Activated gamma-delta T cell treated with anti-CD3 and anti-CD28 coated beads, Interleukin-2, amount 50 U/mL, for 16 hours (primary cell): ENCODE measurements around the gene TMEM164.

Experiments used
- DNase-seq: peaks from one replicate; pipeline ENCODE4 v3.0.0-alpha.2; 2020; ENCODE audit warnings: low read depth

The TMEM164 gene

DNA sequence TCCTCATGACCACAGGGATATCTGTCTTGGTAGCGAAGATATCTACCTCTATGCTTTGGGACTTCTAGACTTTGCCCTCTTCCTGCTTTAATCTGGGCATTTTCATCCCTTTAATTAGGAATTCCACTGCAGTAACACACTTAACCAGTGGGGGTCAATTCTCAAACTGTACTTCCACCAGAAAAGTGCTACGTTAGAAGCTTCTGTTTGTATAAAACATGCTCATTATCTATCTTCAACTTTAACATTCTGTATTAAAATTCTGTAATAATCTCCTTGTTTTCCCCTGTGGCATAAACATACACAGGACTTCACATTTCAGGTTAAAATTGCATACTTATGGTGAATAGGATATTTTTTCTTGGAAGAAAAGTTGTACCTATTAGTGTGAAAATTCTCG, 209.4 kb downstream of the TMEM164 start:
- DNase-seq: no peak

DNA sequence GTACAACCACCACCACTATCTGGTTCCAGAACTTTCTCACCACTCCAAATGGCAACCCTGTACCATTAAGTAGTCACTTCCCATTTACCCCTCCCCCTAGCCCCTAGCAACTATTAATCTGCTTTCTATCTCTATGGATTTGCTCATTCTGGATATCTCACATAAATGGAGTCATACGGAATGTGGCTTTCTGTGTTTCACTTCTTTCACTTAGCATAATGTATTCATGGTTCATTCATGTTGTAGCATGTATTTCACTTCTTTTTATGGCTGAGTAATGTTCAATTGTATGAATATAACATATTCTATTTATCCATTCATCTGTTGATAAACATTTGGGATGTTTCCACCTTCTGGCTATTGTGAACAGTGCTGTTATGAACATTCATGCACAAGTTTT, 210.3 kb downstream of the TMEM164 start:
- DNase-seq: no peak

DNA sequence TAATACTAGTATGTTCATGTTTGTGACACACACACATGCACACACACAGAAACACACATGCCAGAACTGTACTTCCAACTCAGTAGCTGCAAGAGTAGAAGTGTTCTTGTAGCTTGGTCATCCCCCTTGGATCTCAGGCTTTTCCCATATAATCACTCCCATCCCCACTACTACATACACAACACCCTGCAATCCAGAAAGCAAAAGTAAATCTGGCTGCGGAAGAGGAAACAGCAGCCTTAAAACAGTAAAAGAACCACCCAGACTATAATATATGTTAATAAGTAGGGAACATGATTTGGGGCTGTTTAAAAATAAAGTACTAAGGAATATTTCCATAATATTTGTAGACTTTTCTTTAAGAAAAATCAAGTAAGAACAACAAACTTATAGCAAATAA, 211.8 kb downstream of the TMEM164 start:
- no peak for DNase-seq

DNA sequence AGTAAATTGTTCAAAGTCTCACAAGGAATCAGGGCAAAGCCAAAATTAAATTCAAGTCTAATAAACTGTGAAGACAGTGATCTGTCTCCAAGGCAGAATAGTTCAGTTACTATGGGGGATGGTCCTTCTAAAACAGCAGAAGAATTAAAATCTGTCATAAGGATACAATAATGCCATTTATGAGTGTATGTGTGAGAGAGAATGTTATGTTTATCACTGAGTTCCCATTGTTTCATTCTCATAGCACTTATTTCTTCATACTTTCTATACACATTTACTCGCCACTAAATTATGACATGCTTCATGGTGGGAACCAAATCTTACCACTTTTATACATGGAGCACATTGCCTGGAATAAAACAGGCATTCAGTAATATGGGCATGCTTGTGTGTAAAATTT, 212.5 kb downstream of the TMEM164 start:
- no peak for DNase-seq

DNA sequence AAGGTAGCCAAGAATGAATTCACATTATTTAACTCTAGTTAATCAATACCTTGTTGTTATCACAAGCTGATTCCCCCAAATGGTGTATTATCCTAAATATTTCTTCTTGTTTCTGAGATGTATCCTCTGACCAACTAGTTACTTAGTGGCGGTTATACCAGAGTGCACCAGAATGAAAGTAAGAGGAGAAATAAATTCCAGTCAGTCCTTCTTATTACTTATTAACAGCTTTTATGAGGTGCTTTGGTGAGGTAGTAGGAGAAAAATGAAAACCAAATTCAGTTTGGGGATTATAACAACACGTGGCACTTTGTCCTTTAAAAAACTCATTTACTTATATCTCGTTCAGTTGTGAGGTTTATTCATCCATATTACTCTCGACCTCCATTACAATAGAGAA, 213.1 kb downstream of the TMEM164 start:
- no peak for DNase-seq

DNA sequence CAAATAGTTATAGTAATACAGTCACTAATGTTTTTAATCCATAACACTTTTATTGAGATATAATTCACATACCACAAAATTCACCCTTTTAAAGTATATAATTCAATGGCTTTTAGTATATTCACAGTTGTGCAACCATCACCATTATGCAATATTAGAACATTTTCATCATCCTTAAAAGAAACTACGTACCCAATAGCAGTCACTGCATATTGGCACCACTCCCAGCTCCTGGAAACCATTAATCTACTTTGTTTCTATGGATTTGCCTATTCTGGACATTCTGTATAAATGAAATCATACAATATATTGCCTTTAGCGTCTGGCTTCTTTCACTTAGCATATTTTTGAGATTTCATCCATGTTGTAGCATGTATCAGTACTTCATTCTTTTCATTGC, 215.7 kb downstream of the TMEM164 start:
- DNase-seq: no peak

DNA sequence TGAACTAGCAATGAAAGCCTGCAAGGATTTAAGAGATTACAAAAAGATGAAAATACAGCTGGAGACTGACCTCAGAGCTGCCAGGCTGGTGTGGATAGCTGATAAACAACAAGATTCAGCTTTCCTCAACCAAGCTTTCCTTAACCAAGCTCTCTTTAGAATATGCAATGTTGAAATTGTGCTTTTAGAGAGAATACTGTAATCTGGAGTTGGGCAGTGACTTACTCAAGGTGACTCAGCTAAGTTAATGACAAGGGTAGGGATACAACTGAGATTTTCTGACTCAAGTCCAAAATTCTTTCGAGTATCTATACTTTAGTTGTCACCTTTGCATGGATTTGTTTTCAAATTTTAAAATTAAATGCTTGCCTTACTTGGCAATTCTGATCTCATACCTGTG, 217.0 kb downstream of the TMEM164 start:
- DNase-seq: no peak

DNA sequence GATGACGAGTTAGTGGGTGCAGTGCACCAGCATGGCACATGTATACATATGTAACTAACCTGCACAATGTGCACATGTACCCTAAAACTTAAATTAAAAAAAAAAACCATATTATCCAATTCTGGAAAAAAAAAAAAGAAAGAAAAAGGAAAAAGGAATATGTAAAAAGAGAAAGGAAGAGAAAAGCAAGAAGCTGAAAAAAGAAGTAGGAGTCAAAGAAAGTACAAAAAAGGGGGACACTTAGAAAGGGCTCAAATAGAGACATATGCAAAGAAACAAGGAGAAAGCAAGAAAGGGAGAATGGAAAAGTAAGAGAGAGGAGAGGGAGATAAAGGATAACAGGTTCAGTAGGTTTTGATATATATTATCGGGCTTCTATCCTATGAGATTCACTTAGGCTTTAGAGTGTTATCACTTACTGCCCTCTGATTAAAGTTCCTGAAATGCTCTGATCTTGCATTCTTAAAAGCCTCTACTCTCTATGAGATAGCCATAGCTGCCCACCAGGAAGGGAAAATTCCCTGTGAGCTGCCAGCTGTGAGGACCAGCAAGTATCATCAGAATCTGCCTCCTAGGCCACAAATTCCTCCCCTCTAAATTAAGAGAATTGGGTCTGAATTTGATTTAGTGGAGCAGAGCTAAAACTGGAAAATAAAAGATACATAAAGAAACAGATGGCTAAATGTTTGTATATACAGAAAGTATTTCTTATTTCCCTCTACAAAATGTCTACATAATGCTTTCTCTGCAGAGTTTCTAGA, 219.8 kb downstream of the TMEM164 start:
- no peak for DNase-seq

DNA sequence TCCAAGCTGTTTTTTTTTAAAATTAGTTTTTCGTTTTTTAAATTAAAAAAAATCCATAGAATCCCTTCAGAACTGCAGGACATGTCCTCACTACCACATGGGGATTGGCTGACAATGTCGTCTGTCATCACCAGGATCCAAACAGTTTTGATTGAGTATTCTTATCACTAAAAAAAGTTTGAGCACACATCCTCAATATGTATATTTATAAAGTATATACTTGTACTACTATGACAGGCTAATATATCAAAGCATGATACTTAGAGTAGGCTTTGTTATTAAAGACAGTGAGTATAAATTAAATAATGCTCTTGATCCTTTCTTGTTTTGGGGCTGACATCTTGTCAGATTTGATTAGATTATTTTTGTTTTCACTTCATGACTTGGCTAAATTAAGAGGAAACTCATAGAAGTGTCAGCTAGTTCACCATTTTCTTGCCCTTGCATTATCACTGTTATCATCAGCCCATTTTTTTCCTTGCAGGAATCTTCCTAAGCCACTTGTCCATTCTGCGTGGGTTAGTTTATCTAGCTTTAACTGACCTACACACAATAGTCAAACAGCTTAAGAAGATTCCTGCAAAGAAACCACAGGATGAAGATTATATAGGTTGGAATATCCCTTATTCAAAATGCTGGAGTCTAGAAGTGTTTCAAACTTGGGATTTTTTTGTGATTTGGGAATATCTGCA, 222.2 kb downstream of the TMEM164 start:
- DNase-seq: no peak

DNA sequence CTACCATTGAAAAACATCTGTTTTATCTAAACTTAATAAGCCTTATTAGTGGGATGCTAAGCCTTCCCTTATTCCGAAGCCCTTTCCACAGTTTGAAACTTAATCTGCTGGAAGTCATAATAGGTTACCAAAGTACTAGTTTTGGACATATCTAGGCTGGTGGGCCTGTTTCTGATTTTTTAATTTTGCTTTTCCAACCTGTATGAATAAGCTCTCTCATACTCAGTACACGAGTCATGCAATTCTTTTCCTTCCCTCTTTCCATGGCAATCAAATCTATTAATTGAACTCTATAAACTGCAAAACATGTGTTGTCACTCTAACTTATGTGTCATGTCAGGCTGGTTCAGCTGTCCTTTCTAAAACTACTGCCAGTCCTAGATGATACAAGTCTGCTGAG, 224.0 kb downstream of the TMEM164 start:
- DNase-seq: no peak
